KBM-7 (cell line): ENCODE results near the gene WNT3A.

Source experiments
- DNase-seq: peaks from one replicate; pipeline ENCODE4 v3.0.0-alpha.2; 2015
- in situ Hi-C: fragments of 300-500 bp; cut with MboI; formaldehyde crosslinking; loops from 2 replicates; pipeline ENCODE4 v1.14.3; 2020; ENCODE audit warnings: low sequenced_read_pairs, low pct_unique_long_range_greater_than_20kb, mixed read lengths

The WNT3A gene

GRCh38 chr1:228104526-228105269 lies 97.9 kb downstream of the WNT3A start:
- DNase-seq: no peak
- in situ Hi-C loops: no loop called here

GRCh38 chr1:228105270-228105995 lies 98.6 kb downstream of the WNT3A start:
- in situ Hi-C loops: no loop called here
- no peak for DNase-seq

- no peak for DNase-seq
- in situ Hi-C loops: no loop called here
These were observed 99.4 kb downstream of the WNT3A start for GRCh38 chr1:228105996-228106799.

GRCh38 chr1:228106800-228107054 lies 99.9 kb downstream of the WNT3A start:
- no peak for DNase-seq
- in situ Hi-C loops: no loop called here

- in situ Hi-C loops: no loop called here
- DNase-seq: no peak
These were observed 100.8 kb downstream of the WNT3A start for GRCh38 chr1:228107636-228108035.

GRCh38 chr1:228108055-228108690 lies 101.4 kb downstream of the WNT3A start:
- in situ Hi-C loops: no loop called here
- DNase-seq: peak; percentile 39

GRCh38 chr1:228108742-228109072 lies 101.9 kb downstream of the WNT3A start:
- no peak for DNase-seq
- in situ Hi-C loops: no loop called here

- DNase-seq: peak; percentile 95
- in situ Hi-C loops: no loop called here
These were observed 102.5 kb downstream of the WNT3A start, which contains the start of gene MRPL55 for GRCh38 chr1:228109073-228109961. Gene MRPL55, minus strand, starts transcription at chr1:228109299. Its CDS starts 1,039 bp downstream, at chr1:228108260.

GRCh38 chr1:228109962-228110488 lies 103.2 kb downstream of the WNT3A start:
- in situ Hi-C loops: no loop called here
- DNase-seq: no peak

- in situ Hi-C loops: no loop called here
- DNase-seq: no peak
These were observed 103.8 kb downstream of the WNT3A start for GRCh38 chr1:228110556-228110955.
